Measurements from ENCODE around the gene ZNF408. TPM values are rescaled to one million over a fixed set of nuclear protein-coding genes. Genes with fewer than 3 reads are reported as not detected.

ZNF408 gene
- total and polyA plus RNA-seq, 2 of the 13 experiments (the other 11 are each of a cell fraction or from before 2014, with no cell fraction given): 11.2 to 12.5 TPM

DNA sequence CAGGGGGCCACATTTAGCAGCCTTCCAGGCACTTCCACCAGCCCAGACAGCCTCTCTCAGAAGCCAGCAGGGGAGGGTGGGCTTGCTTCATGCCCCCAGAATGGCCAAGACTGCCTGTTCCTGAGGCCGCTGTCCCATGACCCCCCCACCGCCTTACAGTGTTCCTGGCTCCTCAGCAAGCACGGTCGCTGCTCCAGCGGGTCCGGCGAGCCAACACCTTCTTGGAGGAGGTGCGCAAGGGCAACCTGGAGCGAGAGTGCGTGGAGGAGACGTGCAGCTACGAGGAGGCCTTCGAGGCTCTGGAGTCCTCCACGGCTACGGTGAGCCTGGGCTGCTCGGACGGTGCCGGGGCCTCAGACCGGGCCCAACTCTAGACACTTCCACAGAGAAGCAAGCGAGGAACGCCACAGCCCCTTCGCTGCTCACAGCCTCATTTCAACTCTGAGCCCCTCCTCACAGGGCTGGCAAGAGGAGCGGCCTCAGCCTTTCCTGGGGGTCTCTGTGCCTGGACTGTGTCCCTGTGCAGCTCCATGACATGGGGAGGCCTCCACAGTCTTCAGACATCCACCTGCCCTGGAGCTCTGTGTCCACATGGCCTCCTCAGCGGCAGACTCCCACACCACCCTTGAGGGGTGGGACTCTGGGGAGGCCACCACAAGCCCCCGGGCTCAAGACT, 18.9 kb downstream of the ZNF408 start (continued):
- TF ChIP-seq, protein P1, sequence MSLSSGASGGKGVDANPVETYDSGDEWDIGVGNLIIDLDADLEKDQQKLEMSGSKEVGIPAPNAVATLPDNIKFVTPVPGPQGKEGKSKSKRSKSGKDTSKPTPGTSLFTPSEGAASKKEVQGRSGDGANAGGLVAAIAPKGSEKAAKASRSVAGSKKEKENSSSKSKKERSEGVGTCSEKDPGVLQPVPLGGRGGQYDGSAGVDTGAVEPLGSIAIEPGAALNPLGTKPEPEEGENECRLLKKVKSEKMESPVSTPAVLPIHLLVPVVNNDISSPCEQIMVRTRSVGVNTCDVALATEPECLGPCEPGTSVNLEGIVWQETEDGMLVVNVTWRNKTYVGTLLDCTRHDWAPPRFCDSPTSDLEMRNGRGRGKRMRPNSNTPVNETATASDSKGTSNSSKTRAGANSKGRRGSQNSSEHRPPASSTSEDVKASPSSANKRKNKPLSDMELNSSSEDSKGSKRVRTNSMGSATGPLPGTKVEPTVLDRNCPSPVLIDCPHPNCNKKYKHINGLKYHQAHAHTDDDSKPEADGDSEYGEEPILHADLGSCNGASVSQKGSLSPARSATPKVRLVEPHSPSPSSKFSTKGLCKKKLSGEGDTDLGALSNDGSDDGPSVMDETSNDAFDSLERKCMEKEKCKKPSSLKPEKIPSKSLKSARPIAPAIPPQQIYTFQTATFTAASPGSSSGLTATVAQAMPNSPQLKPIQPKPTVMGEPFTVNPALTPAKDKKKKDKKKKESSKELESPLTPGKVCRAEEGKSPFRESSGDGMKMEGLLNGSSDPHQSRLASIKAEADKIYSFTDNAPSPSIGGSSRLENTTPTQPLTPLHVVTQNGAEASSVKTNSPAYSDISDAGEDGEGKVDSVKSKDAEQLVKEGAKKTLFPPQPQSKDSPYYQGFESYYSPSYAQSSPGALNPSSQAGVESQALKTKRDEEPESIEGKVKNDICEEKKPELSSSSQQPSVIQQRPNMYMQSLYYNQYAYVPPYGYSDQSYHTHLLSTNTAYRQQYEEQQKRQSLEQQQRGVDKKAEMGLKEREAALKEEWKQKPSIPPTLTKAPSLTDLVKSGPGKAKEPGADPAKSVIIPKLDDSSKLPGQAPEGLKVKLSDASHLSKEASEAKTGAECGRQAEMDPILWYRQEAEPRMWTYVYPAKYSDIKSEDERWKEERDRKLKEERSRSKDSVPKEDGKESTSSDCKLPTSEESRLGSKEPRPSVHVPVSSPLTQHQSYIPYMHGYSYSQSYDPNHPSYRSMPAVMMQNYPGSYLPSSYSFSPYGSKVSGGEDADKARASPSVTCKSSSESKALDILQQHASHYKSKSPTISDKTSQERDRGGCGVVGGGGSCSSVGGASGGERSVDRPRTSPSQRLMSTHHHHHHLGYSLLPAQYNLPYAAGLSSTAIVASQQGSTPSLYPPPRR (CRISPR knock-in tag; IDR thresholded peaks at IDR 0.05; ENCODE audit: borderline replicate concordance): no peak
- TF ChIP-seq ZSCAN9 (CRISPR knock-in tag; IDR thresholded peaks at IDR 0.05; ENCODE audit: borderline replicate concordance): no peak
- TF ChIP-seq RBM39 (IDR thresholded peaks at IDR 0.05; ENCODE audit: low read depth, low read length, poor library complexity, severe bottlenecking): no peak
- no peak for TF ChIP-seq ZNF30 (CRISPR knock-in tag; IDR thresholded peaks at IDR 0.05)
- no peak for TF ChIP-seq TAF15 (IDR thresholded peaks at IDR 0.05; ENCODE audit: low read depth, low read length, poor library complexity, severe bottlenecking)
- TF ChIP-seq ZBTB3 (CRISPR knock-in tag; IDR thresholded peaks at IDR 0.05; ENCODE audit: borderline replicate concordance, low read depth): no peak
- no peak for TF ChIP-seq KAT8 (CRISPR knock-in tag; IDR thresholded peaks at IDR 0.05)
- no peak; the same call in 1 of the 2 replicates for TF ChIP-seq HIVEP1 (CRISPR knock-in tag; IDR thresholded peaks at IDR 0.05)
- TF ChIP-seq FOXA1 (IDR thresholded peaks at IDR 0.05): no peak
- no peak for TF ChIP-seq FOXA1 (CRISPR knock-in tag; IDR thresholded peaks at IDR 0.05)
- no peak for TF ChIP-seq RAD21 (CRISPR knock-in tag; IDR thresholded peaks at IDR 0.05)
- TF ChIP-seq ZBTB38 (CRISPR knock-in tag; IDR thresholded peaks at IDR 0.05): no peak; the same call in 1 of the 2 replicates
- TF ChIP-seq NONO (IDR thresholded peaks at IDR 0.05): no peak
- no peak for TF ChIP-seq NONO (CRISPR knock-in tag; conservative IDR thresholded peaks at IDR 0.05)
- 0 out of 2 replicates have a peak, but pooled peaks have one; percentile 61 for TF ChIP-seq ZNF44 (CRISPR knock-in tag; IDR thresholded peaks at IDR 0.05)
- TF ChIP-seq SOX6 (IDR thresholded peaks at IDR 0.05): no peak
- TF ChIP-seq SOX6 (CRISPR knock-in tag; IDR thresholded peaks at IDR 0.05): no peak
- TF ChIP-seq ZNF772 (CRISPR knock-in tag; IDR thresholded peaks at IDR 0.05): no peak
- TF ChIP-seq, protein P2, sequence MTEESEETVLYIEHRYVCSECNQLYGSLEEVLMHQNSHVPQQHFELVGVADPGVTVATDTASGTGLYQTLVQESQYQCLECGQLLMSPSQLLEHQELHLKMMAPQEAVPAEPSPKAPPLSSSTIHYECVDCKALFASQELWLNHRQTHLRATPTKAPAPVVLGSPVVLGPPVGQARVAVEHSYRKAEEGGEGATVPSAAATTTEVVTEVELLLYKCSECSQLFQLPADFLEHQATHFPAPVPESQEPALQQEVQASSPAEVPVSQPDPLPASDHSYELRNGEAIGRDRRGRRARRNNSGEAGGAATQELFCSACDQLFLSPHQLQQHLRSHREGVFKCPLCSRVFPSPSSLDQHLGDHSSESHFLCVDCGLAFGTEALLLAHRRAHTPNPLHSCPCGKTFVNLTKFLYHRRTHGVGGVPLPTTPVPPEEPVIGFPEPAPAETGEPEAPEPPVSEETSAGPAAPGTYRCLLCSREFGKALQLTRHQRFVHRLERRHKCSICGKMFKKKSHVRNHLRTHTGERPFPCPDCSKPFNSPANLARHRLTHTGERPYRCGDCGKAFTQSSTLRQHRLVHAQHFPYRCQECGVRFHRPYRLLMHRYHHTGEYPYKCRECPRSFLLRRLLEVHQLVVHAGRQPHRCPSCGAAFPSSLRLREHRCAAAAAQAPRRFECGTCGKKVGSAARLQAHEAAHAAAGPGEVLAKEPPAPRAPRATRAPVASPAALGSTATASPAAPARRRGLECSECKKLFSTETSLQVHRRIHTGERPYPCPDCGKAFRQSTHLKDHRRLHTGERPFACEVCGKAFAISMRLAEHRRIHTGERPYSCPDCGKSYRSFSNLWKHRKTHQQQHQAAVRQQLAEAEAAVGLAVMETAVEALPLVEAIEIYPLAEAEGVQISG (CRISPR knock-in tag; IDR thresholded peaks at IDR 0.05): peak; percentile 12; the same call in 1 of the 2 replicates
- TF ChIP-seq, protein P3, sequence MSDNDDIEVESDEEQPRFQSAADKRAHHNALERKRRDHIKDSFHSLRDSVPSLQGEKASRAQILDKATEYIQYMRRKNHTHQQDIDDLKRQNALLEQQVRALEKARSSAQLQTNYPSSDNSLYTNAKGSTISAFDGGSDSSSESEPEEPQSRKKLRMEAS (IDR thresholded peaks at IDR 0.05): peak; percentile 68; the same call in 1 of the 2 replicates
